ENCODE data around the gene DNAH6. TPM values are rescaled to one million over a fixed set of nuclear protein-coding genes. Genes with fewer than 3 reads are reported as not detected.

The DNAH6 gene
- total RNA-seq, 1 donor from 2014 or later = 2.6 TPM

DNA sequence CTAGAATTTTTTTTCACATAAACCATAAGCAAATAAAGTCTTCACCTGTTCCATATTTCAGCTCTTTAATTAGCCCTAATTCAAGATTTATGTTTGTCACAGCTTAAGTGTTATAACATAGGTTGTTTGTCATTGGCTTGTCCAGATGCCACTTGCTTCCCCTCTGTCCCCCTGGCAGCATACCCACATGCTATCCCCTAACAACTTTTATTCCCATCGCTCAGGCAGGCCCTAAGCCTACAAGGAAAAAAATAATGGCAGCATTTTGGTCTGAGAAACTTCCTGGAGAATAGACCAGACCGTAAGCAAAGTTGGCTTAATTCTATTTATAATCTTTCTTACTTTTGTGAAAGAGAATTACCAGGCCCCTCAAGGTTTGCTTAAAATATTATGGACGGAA is 173.9 kb downstream of the DNAH6 start:
- Histone ChIP-seq H3K4me1 (no peaks in the 10 kb centered on the region), H3K27me3 (no peaks in the 10 kb centered on the region), H3K9me3 (ENCODE audit: low read depth) (no peaks in the 10 kb centered on the region), H3K4me3 (no peak overlapping the region), H3K9ac (no peak overlapping the region), H4K20me1 (ENCODE audit: low read depth) (no peaks in the 10 kb centered on the region), H3K36me3 (no peaks in the 10 kb centered on the region), H3F3A (ENCODE audit: low read depth) (no peaks in the 10 kb centered on the region), H3K27ac (no peak overlapping the region), H3K79me2 (ENCODE audit: low read depth) (no peaks in the 10 kb centered on the region), H2AFZ (replicated peaks) (no peak overlapping the region), H3K4me2 (no peak overlapping the region)
- no peak for TF ChIP-seq EZH2 (IDR thresholded peaks at IDR 0.05)
- no peak for TF ChIP-seq EZH2phosphoT487 (IDR thresholded peaks at IDR 0.05)
- TF ChIP-seq, protein P1, sequence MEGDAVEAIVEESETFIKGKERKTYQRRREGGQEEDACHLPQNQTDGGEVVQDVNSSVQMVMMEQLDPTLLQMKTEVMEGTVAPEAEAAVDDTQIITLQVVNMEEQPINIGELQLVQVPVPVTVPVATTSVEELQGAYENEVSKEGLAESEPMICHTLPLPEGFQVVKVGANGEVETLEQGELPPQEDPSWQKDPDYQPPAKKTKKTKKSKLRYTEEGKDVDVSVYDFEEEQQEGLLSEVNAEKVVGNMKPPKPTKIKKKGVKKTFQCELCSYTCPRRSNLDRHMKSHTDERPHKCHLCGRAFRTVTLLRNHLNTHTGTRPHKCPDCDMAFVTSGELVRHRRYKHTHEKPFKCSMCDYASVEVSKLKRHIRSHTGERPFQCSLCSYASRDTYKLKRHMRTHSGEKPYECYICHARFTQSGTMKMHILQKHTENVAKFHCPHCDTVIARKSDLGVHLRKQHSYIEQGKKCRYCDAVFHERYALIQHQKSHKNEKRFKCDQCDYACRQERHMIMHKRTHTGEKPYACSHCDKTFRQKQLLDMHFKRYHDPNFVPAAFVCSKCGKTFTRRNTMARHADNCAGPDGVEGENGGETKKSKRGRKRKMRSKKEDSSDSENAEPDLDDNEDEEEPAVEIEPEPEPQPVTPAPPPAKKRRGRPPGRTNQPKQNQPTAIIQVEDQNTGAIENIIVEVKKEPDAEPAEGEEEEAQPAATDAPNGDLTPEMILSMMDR (IDR thresholded peaks at IDR 0.05) = no peak
- Mint-ChIP-seq H3K27me3 (ENCODE audit: insufficient read depth, low read depth) (no peaks in the 10 kb centered on the region), H3K9me3 (no peaks in the 10 kb centered on the region), H3K27ac (no peak overlapping the region), H3K4me1 (no peaks in the 10 kb centered on the region), H3K36me3 (no peaks in the 10 kb centered on the region), H3K4me3 (no peak overlapping the region)
- no peak for DNase-seq (ENCODE audit: low spot score)

DNA sequence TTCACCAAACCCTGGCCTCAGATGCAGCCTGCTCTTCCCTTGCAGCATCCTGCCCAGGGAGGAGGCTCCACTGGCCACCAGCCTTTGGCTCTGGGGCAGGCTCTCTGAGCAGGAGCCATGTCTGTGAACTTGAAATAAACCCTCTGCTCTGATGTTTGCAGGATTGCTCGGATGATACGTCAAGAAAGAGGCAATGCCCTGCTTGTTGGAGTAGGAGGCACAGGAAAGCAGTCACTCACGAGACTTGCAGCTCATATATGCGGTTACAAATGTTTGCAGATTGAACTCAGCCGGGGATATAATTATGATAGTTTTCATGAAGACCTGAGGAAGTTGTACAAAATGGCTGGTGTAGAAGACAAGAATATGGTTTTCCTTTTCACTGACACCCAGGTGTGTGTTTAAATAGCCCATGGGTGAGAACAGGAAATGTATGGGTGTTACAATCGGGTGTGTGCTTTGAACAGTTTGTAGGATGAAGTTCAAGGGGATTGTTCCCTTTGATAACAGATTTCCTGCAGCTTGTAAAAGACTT is 177.9 kb downstream of the DNAH6 start:
- no peaks in the 10 kb centered on the region for H3K36me3 Mint-ChIP-seq
- H3K4me1 Mint-ChIP-seq = no peaks in the 10 kb centered on the region
- H3K9me3 ChIP-seq (ENCODE audit: low read depth) = no peaks in the 10 kb centered on the region
- H2AFZ ChIP-seq (replicated peaks) = no peak overlapping the region
- H3K79me2 ChIP-seq (ENCODE audit: low read depth) = no peaks in the 10 kb centered on the region
- no peaks in the 10 kb centered on the region for H4K20me1 ChIP-seq (ENCODE audit: low read depth)
- no peaks in the 10 kb centered on the region for H3K27me3 ChIP-seq
- DNase-seq (ENCODE audit: low spot score) = no peak
- H3K4me1 ChIP-seq = no peaks in the 10 kb centered on the region
- H3K4me2 ChIP-seq = no peak overlapping the region
- H3K27ac ChIP-seq = no peak overlapping the region
- H3K4me3 ChIP-seq = no peak overlapping the region
- no peaks in the 10 kb centered on the region for H3K27me3 Mint-ChIP-seq (ENCODE audit: insufficient read depth, low read depth)
- H3K9ac ChIP-seq = no peak overlapping the region
- no peaks in the 10 kb centered on the region for H3K9me3 Mint-ChIP-seq
- no peak overlapping the region for H3K27ac Mint-ChIP-seq
- H3K4me3 Mint-ChIP-seq = no peak overlapping the region
- no peaks in the 10 kb centered on the region for H3F3A ChIP-seq (ENCODE audit: low read depth)
- H3K36me3 ChIP-seq = no peaks in the 10 kb centered on the region
- no peak for TF ChIP-seq EZH2phosphoT487 (IDR thresholded peaks at IDR 0.05)
- TF ChIP-seq, protein P1 (IDR thresholded peaks at IDR 0.05) = no peak
- no peak for TF ChIP-seq EZH2 (IDR thresholded peaks at IDR 0.05)

DNA sequence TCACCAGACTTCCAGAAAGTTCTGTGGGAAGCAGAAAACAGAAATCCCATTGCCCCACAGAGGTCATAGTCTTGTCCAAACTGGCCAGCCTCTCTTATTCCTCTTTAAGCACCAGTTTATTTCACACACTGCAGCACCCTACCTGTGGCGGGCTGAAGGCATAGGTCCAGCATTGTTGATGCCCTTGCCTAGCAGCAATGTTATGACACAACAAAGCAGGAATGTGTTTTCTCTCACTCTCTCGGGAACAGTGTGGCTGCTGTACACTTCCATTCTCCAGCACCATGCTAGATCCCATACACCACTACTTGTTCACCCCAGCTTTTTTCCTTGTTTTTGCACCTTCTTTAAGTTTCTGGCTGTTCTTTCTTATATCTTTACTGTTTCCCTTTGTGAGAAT is 181.6 kb downstream of the DNAH6 start:
- TF ChIP-seq, protein P1 (IDR thresholded peaks at IDR 0.05) = no peak
- TF ChIP-seq EZH2 (IDR thresholded peaks at IDR 0.05) = no peak
- no peak for TF ChIP-seq EZH2phosphoT487 (IDR thresholded peaks at IDR 0.05)
- DNase-seq (ENCODE audit: low spot score) = no peak
- H3K4me3 ChIP-seq = no peak overlapping the region
- no peaks in the 10 kb centered on the region for H3K36me3 ChIP-seq
- no peak overlapping the region for H3K9ac ChIP-seq
- H2AFZ ChIP-seq (replicated peaks) = no peak overlapping the region
- Mint-ChIP-seq H3K4me3 (no peak overlapping the region), H3K36me3 (peaks cover 2% of the 10 kb centered on the region), H3K9me3 (peaks cover 9% of the 10 kb centered on the region), H3K27me3 (ENCODE audit: insufficient read depth, low read depth) (no peaks in the 10 kb centered on the region), H3K27ac (no peak overlapping the region), H3K4me1 (no peaks in the 10 kb centered on the region)
- H3K9me3 ChIP-seq (ENCODE audit: low read depth) = no peaks in the 10 kb centered on the region
- no peak overlapping the region for H3K4me2 ChIP-seq
- no peaks in the 10 kb centered on the region for H3F3A ChIP-seq (ENCODE audit: low read depth)
- no peaks in the 10 kb centered on the region for H3K27me3 ChIP-seq
- H3K27ac ChIP-seq = no peak overlapping the region
- no peaks in the 10 kb centered on the region for H3K79me2 ChIP-seq (ENCODE audit: low read depth)
- H3K4me1 ChIP-seq = no peaks in the 10 kb centered on the region
- H4K20me1 ChIP-seq (ENCODE audit: low read depth) = no peaks in the 10 kb centered on the region

Data from neural progenitor cell (in vitro differentiated cells).